Measurements from ENCODE around the gene MYO5A.

GRCh38 chr15:52378746-52379394 lies 149.8 kb downstream of the MYO5A start:
- TF ChIP-seq CTCF (IDR thresholded peaks at IDR 0.05; ENCODE audit: low read depth, low read length) (no peak), MYC (IDR thresholded peaks at IDR 0.05; ENCODE audit: low read depth, low read length) (no peak), POLR2A (IDR thresholded peaks at IDR 0.05; ENCODE audit: extremely low read depth, insufficient read length) (no peak)

Data from NB4 (cell line).